Type B pancreatic cell (in vitro differentiated cells): Measurements from ENCODE around the gene CIITA. TPM values are rescaled to one million over a fixed set of nuclear protein-coding genes. Genes with fewer than 3 reads are reported as not detected.

ENCODE experiments used
- DNase-seq: peaks from one replicate; pipeline ENCODE4 v3.0.0; 2021; ENCODE audit warnings: mixed read lengths; ENCODE audit not compliant: unreplicated experiment; ENCODE audit errors: extremely low spot score
- H3K27ac Mint-ChIP-seq: 2 replicates; pipeline ENCODE4 v1.8.0; 2021; ENCODE audit warnings: mild to moderate bottlenecking, mixed read lengths
- H3K27me3 Mint-ChIP-seq: 2 replicates; pipeline ENCODE4 v1.8.0; 2021; ENCODE audit warnings: mixed read lengths
- H3K36me3 Mint-ChIP-seq: 2 replicates; pipeline ENCODE4 v1.8.0; 2021; ENCODE audit warnings: mixed read lengths
- H3K4me1 Mint-ChIP-seq: one replicate; pipeline ENCODE4 v1.8.0; 2021; ENCODE audit warnings: mixed read lengths; ENCODE audit not compliant: unreplicated experiment
- H3K4me3 Mint-ChIP-seq: 2 replicates; pipeline ENCODE4 v1.8.0; 2021; ENCODE audit warnings: mild to moderate bottlenecking, mixed read lengths
- H3K9me3 Mint-ChIP-seq: 2 replicates; pipeline ENCODE4 v1.8.0; 2021; ENCODE audit warnings: mixed read lengths
- CTCF ChIP-seq: fragments of 200-600 bp; sonication (generic); conservative IDR thresholded peaks from 2 replicates; pipeline ENCODE4 v1.5.0; 2021; ENCODE audit warnings: antibody characterized with exemption, mild to moderate bottlenecking
- total RNA-seq: library from RNA; stranded (reverse); gene quantifications from 2 replicates; pipeline ENCODE4 v1.2.1, GENCODE V29; 2021; ENCODE audit warnings: low replicate concordance

Gene CIITA
- total RNA-seq, 1 donor from 2014 or later: not detected

- TF ChIP-seq CTCF: peak; percentile 93
- no peak overlapping the region for H3K27ac Mint-ChIP-seq
- H3K36me3 Mint-ChIP-seq: no peaks in the 10 kb centered on the region
- H3K27me3 Mint-ChIP-seq: no peaks in the 10 kb centered on the region
- H3K4me3 Mint-ChIP-seq: no peak overlapping the region
- peaks cover 5% of the 10 kb centered on the region for H3K4me1 Mint-ChIP-seq
- H3K9me3 Mint-ChIP-seq: no peaks in the 10 kb centered on the region
- DNase-seq: peak; percentile 90
Observed at GRCh38 chr16:10918294-10919002, 41.4 kb downstream of the CIITA start.

GRCh38 chr16:10919003-10919351 lies 42.0 kb downstream of the CIITA start:
- peak; percentile 17 for TF ChIP-seq CTCF
- no peaks in the 10 kb centered on the region for H3K36me3 Mint-ChIP-seq

GRCh38 chr16:10920726-10921427 lies 43.9 kb downstream of the CIITA start:
- no peak for TF ChIP-seq CTCF
- no peaks in the 10 kb centered on the region for H3K36me3 Mint-ChIP-seq
- no peak for DNase-seq
- no peaks in the 10 kb centered on the region for H3K27me3 Mint-ChIP-seq
- H3K9me3 Mint-ChIP-seq: no peaks in the 10 kb centered on the region
- H3K4me3 Mint-ChIP-seq: no peak overlapping the region
- H3K4me1 Mint-ChIP-seq: peaks cover 5% of the 10 kb centered on the region
- H3K27ac Mint-ChIP-seq: no peak overlapping the region

More at GRCh38 chr16:10919003-10919351, 42.0 kb downstream of the CIITA start:
- no peaks in the 10 kb centered on the region for H3K27me3 Mint-ChIP-seq
- peaks cover 5% of the 10 kb centered on the region for H3K4me1 Mint-ChIP-seq
- DNase-seq: no peak
- H3K4me3 Mint-ChIP-seq: no peak overlapping the region
- H3K27ac Mint-ChIP-seq: no peak overlapping the region
- H3K9me3 Mint-ChIP-seq: no peaks in the 10 kb centered on the region

- Mint-ChIP-seq H3K27me3 (no peaks in the 10 kb centered on the region), H3K4me1 (peaks cover 5% of the 10 kb centered on the region), H3K4me3 (no peak overlapping the region), H3K36me3 (no peaks in the 10 kb centered on the region), H3K9me3 (no peaks in the 10 kb centered on the region), H3K27ac (no peak overlapping the region)
- no peak for DNase-seq
- no peak for TF ChIP-seq CTCF
Observed at GRCh38 chr16:10921536-10922327, 44.7 kb downstream of the CIITA start.

- Mint-ChIP-seq H3K27ac (no peak overlapping the region), H3K4me3 (no peak overlapping the region), H3K9me3 (no peaks in the 10 kb centered on the region), H3K36me3 (peaks cover 4% of the 10 kb centered on the region), H3K4me1 (peaks cover 5% of the 10 kb centered on the region), H3K27me3 (no peaks in the 10 kb centered on the region)
- no peak for TF ChIP-seq CTCF
- no peak for DNase-seq
Observed at GRCh38 chr16:10922328-10923145, 45.5 kb downstream of the CIITA start.
